GM21825 (cell line): ENCODE results near the gene STYXL1.
"Not testable (repeated sequence)": the region's sequence is repeated elsewhere in the genome, so short reads cannot be mapped to it uniquely, and the experiment has no call there.

Experiments
- ATAC-seq: cut with Tn5 transposase; IDR thresholded peaks from one replicate; pipeline ENCODE4 v1.9.1; 2021; ENCODE audit warnings: mild to moderate bottlenecking, moderate library complexity; ENCODE audit not compliant: unreplicated experiment

The STYXL1 gene

GRCh38 chr7:76040126-76040525 lies 7.7 kb downstream of the STYXL1 start:
- ATAC-seq: no peak

GRCh38 chr7:76037310-76037709 lies 10.5 kb downstream of the STYXL1 start:
- ATAC-seq: no peak

DNA sequence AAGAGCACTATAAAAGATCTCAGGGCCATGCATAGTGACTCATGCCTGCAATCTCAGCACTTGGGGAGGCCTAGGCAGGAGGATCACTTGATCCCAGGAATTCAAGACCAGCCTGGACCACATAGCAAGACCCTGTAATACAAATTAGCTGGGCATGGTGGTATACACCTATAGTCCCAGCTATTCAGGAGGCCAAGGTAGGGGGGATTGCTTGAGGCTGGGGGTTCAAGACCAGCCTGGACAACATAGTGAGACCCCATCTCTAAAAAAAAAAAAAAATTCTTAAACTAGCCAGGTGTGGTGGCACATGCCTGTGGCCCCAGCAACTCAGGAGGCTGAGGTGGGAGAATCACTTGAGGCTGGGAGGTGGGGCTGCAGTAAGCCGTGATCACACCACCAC lies 15.8 kb downstream of the STYXL1 start:
- ATAC-seq: no peak

GRCh38 chr7:76029682-76030081 lies 18.1 kb downstream of the STYXL1 start:
- not testable (repeated sequence) for ATAC-seq

DNA sequence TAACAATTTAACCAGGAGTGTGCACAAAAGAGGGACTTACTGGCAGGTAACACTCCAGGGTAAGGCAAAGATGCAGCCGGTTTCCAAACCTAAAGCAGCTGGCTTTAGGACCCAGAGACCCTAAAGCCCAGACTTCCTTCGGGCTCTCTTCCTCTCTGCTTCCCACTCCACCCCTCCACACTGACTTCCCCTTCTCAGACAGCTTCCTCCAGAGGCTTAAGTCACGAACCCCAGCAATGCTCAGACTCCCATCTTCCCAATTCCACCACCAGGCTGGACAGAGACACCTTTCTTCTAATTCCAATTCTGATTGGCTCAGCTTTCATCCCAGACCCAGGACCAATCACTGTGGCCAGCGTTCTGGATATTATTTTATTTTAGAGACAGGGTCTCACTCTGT lies 24.8 kb downstream of the STYXL1 start:
- no peak for ATAC-seq

DNA sequence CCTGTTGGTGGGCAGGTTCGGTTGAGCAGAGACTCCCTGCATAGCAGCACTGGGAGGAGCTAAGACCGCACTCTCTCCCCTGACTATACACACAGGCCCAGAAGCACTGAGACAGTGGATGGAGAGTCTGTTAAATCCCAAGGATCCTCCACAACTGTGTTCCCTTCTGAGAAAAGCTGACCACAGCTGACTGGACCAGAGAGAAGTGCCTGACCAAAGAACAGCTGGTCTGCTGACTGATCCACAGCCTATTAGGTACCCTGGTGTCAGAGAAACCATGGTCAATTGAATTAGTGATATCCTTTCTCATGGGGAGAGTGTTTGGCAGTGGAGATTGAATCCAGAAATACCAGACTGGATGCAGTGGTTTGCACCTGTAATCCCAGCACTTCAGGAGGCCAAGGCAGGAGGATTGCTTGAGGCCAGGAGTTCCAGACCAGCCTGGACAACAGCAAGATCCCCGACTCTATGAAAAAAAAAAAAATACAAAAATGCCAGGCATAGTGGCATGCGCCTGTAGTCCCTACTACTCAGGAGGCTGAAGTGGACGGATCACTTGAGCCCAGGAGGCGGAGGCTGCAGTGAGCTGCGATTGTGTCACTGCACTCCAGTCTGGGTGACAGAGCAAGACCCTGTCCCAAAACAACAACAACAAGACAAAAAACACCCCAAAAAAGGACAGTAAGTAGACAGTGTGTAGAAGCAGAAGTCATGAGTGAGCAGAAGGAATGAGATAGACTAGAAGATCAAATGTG lies 25.6 kb downstream of the STYXL1 start:
- ATAC-seq: no peak

- no peak for ATAC-seq
These were observed 27.6 kb downstream of the STYXL1 start for GRCh38 chr7:76020031-76020714.

DNA sequence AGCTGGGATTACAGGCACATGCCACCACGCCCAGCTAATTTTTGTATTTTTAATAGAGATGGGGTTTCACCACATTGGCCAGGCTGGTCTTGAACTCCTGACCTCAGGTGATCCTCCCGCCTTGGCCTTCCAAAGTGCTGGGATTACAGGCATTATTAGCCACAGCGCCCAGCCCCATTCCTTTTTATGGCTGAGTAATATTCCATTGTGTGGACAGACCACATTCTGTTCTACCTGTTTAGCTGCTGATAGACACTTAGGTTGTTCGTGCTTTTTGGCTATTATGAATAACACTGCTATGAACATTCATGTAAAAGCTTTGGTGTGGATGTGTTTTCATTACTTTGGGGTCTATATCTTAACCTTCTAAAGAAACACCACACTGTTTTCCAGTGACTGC lies 29.3 kb downstream of the STYXL1 start:
- not testable (repeated sequence) for ATAC-seq

GRCh38 chr7:76016191-76016947 lies 31.4 kb downstream of the STYXL1 start:
- no peak for ATAC-seq

DNA sequence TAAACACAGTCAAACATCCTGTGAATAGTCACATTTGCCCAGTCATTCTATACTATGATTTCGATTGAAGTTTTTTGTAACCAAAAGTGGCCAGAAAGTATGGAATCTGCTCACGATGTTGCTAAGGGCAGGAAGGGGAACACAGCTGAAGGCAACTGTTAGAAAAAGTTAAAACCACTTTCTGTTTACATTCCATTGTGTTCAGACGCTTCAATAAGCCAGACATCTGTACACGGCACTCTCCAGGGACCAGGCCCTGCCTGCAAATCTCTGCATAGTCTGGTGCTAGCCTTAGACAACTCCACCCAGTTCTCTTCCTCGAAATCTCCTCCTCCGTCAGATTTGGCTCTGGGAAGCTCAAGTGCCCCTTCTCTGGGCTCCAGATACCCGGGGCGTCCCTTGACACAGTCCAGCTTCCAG lies 36.3 kb downstream of the STYXL1 start:
- no peak for ATAC-seq

GRCh38 chr7:76009672-76010600 lies 37.9 kb downstream of the STYXL1 start:
- ATAC-seq: no peak

DNA sequence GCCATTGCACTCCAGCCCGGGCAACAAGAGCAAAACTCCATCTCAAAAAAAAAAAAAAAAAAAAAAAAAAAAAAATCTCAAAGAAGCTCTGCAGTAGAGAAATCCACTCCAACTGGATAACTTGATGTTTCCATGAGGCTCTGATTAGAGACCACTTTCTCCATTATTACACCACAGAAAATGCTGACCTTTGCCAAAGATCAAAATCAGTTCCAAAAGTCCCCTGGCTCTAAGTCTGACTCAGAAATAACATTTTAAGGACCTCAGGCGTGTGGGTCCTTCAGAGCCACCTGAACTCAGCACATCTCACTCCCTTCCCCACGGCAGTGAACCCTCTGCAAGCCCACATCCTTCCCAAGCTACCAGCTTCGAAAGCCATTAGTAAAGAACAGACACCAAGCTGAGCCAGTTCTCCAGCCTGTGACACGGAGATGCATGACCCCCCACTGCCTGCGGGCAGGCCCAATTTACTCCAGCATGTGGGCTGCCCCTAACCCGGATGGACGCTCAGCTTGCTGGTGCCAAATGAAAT lies 39.6 kb downstream of the STYXL1 start:
- ATAC-seq: no peak

GRCh38 chr7:76005004-76005403 lies 42.8 kb downstream of the STYXL1 start:
- not testable (repeated sequence) for ATAC-seq

- no peak for ATAC-seq
These were observed 44.4 kb downstream of the STYXL1 start for GRCh38 chr7:76003351-76003750.

- ATAC-seq: no peak
These were observed 45.0 kb downstream of the STYXL1 start for GRCh38 chr7:76002822-76003221.

- ATAC-seq: no peak
These were observed 45.7 kb downstream of the STYXL1 start for GRCh38 chr7:76002139-76002538.

DNA sequence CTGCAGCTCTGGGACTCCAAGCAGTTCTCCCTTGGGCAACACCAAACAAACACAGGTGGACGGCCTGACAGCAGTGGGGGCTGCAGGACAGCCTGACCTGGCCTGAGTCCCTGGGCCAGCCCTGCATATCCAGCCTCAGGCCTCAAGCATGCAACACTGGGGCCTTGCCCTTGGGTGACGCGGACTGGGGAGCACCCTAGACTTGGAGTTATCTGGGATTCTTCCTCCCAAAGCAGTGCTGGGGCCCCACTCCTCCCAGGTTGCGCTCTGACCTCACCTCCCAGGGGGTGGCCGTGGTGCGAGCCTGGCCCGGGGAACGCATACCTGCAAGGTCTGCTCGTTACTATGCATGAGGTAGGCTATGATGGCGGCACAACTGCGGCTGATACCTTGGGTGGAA lies 47.2 kb downstream of the STYXL1 start:
- no peak for ATAC-seq

DNA sequence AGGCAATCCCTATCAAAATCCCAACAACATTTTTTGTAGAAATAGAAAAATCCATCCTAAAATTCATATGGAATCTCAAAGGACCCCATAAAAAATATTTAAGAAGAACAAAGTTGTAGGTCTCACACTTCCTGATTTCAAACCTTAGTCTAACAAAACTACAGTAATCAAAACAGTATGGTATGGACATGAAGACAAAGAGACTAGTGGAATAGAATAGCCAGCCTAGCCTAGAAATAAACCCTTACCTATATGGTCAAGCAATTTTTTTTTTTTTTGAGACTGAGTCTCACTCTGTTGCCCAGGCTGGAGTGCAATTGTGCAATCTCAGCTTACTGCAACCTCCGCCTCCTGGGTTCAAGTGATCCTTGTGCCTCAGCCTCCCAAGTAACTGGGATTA lies 49.8 kb downstream of the STYXL1 start:
- ATAC-seq: no peak

DNA sequence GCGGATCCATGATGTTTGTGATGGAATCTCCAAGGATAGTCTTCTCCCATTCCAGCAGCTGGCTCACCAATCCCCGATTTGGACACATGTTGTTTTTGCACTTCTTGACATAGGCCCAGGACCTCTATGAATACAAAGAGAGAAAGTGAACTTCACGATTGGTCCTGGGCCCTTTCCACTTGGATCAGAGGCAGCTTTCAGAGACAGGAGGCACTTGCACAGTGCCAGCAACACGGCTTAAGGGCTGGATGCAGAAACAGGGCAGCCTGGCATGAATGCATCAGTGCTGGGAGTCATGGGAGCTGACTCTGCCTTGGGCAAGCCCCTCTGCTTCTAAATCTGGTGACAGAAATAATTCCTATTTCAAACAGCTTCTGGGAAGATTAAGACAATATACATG lies 51.3 kb downstream of the STYXL1 start:
- ATAC-seq: no peak

DNA sequence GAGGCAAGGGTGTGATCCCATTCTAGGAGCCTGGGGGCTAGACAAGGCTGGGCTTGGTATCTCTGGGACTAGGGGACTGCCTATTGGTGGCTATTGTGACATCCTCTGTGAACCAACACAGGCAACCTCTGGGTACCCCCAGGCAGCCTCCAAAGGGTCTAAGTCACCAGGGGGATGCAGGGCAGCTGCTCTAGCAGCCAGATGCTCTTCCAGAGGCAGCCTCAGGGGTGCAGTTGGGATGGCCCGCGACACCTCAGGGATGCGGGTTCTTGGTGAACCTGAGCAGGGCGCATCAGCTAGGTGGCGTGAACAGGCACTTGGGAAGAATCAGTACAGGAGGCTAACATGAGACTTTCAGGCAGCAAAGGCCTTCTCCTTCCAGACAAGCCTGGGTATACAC lies 51.8 kb downstream of the STYXL1 start:
- ATAC-seq: no peak
